ENCODE results near the gene CCL7. TPM values are rescaled to one million over a fixed set of nuclear protein-coding genes. Genes with fewer than 3 reads are reported as not detected.
A peak's percentile ranks its signal among the peaks of the same experiment; 100 is the strongest.

Gene CCL7
- total and polyA plus RNA-seq, 2 of the 4 experiments (the other 2 are of a cell fraction), result 0.18 to 0.58 TPM

- no CpG with 5 or more reads among the region's 3 CpGs for WGBS, 2 experiments (ENCODE audit: extremely low coverage in 2 of 2, insufficient read length in 1 of 2)
- no peak overlapping the region for H4K8ac ChIP-seq (ENCODE audit: low read depth in 2 of 2, low read length in 2 of 2)
- no peak overlapping the region for H2AFZ ChIP-seq (replicated peaks; ENCODE audit: low read length, poor library complexity)
- BruUV-seq (replicated peaks), result no TSS peak
- peaks cover 2% of the 10 kb centered on the region; the same call in 1 of the 2 replicates for H3K9me3 ChIP-seq (ENCODE audit: control insufficient read depth, insufficient read depth, low read length)
- peak; percentile 31 for DNase-seq
- H3K14ac ChIP-seq (replicated peaks; ENCODE audit: low read depth, low read length), result no peak overlapping the region
- H2BK120ac ChIP-seq (ENCODE audit: low read depth, low read length), result no peak overlapping the region
- no peak overlapping the region for H2AK9ac ChIP-seq (replicated peaks; ENCODE audit: low read depth, low read length, poor library complexity)
- no peak overlapping the region for H3K56ac ChIP-seq (ENCODE audit: extremely low read depth, insufficient read depth, low read length)
- no peaks in the 10 kb centered on the region for H3K4me1 ChIP-seq (ENCODE audit: control insufficient read depth, insufficient read depth, low read length)
- no peaks in the 10 kb centered on the region for H3K9me1 ChIP-seq (ENCODE audit: insufficient read depth, low read length)
- in situ Hi-C loops (cut with MboI; ENCODE audit: low sequenced_read_pairs), result no loop called here
- no peak overlapping the region for H3K4me2 ChIP-seq (ENCODE audit: low read depth, low read length)
- CTCF ChIA-PET, result no interaction called here
- TF ChIP-seq RCOR1 (IDR thresholded peaks at IDR 0.05; ENCODE audit: insufficient replicate concordance, low read length) (no peak), CHD1 (IDR thresholded peaks at IDR 0.05; ENCODE audit: low read depth, low read length) (no peak), ELK1 (IDR thresholded peaks at IDR 0.05; ENCODE audit: borderline replicate concordance, low read depth, low read length) (no peak), BHLHE40 (IDR thresholded peaks at IDR 0.05; ENCODE audit: low read depth, low read length) (no peak), USF2 (IDR thresholded peaks at IDR 0.05; ENCODE audit: low read depth, low read length) (no peak), CTCF (conservative IDR thresholded peaks at IDR 0.05; ENCODE audit: low read depth, low read length) (no peak), MAZ (IDR thresholded peaks at IDR 0.05; ENCODE audit: borderline replicate concordance, low read depth, low read length) (no peak), MAFK (IDR thresholded peaks at IDR 0.05; ENCODE audit: low read depth, low read length) (no peak)
- ATAC-seq (ENCODE audit: low read depth), result no peak
- H3K23ac ChIP-seq (ENCODE audit: low read depth, low read length), result no peak overlapping the region
- dilution Hi-C loops (cut with HindIII; ENCODE audit: low sequenced_read_pairs, unreplicated experiment), result no loop called here
- H2BK5ac ChIP-seq (ENCODE audit: low read depth, low read length, poor library complexity, severe bottlenecking), result no peak overlapping the region
- no peak overlapping the region for H2BK20ac ChIP-seq (ENCODE audit: low read depth, low read length)
- no peaks in the 10 kb centered on the region for H3K36me3 ChIP-seq (ENCODE audit: control insufficient read depth, insufficient read depth, low read length)
- no peak overlapping the region for H4K91ac ChIP-seq (ENCODE audit: insufficient read depth, low read depth, low read length)
- H3K9ac ChIP-seq (ENCODE audit: low read depth, low read length), result no peak overlapping the region
- H3K4ac ChIP-seq (ENCODE audit: low read depth, low read length), result no peak overlapping the region
- no peaks in the 10 kb centered on the region for H4K20me1 ChIP-seq (ENCODE audit: insufficient read depth, low read length)
- intact Hi-C loops (cut with micrococcal nuclease), result no loop called here
- H3K79me1 ChIP-seq (ENCODE audit: low read depth in 1 of 2, low read length in 2 of 2), result no peaks in the 10 kb centered on the region
- H2AK5ac ChIP-seq (ENCODE audit: low read depth, low read length), result no peak overlapping the region
- H4K5ac ChIP-seq (ENCODE audit: low read depth, low read length), result no peak overlapping the region
- no peak overlapping the region for H2BK15ac ChIP-seq (ENCODE audit: low read depth, low read length)
- no peak overlapping the region for H3K27ac ChIP-seq (ENCODE audit: insufficient read depth, low read length)
- H3K27me3 ChIP-seq (ENCODE audit: control insufficient read depth, insufficient read depth, low read length), result peaks cover 1% of the 10 kb centered on the region
- no peak overlapping the region for H3K18ac ChIP-seq (ENCODE audit: low read depth, low read length)
- no peak overlapping the region for H3K4me3 ChIP-seq (ENCODE audit: insufficient read depth, low read depth, low read length)
- POLR2A ChIA-PET (ENCODE audit: unreplicated experiment), result no interaction called here
Observed at GRCh38 chr17:34226011-34226743, 43.8 kb upstream of the CCL7 start.
